DMS53 (cell line): ENCODE results near the gene OSBP2.

Experiments
- DNase-seq: peaks from one replicate; lab custom pipeline; 2025; lab: John Stamatoyannopoulos, UW

The OSBP2 gene

DNA sequence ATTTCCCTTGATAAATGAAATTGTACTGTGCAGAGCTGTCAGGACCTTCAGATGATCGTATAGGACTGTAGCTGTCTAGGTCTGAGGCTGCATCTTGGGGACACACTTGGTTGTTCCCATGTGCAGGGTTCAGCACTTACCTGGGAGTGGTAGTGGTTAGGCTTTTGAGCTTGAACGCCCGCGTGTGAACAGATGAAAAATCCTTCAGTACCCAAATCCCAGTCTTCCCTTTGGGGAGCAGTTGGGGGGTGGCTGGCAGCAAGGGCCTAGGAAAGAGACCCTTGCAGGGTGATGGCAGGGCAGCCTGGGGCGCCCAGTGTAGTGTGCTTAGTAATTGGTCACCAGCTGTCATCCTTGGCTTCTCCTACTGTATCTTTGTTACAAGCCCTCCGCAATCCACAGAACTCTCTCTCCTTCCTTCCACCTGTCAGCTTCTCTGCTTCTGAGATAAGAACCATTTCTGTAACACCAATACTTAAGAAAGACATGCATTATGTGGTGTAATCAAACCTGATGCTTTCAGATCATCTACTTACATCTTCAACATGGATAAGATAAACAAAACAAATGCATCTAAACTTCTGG, 209.3 kb downstream of the OSBP2 start:
- DNase-seq, result no peak

DNA sequence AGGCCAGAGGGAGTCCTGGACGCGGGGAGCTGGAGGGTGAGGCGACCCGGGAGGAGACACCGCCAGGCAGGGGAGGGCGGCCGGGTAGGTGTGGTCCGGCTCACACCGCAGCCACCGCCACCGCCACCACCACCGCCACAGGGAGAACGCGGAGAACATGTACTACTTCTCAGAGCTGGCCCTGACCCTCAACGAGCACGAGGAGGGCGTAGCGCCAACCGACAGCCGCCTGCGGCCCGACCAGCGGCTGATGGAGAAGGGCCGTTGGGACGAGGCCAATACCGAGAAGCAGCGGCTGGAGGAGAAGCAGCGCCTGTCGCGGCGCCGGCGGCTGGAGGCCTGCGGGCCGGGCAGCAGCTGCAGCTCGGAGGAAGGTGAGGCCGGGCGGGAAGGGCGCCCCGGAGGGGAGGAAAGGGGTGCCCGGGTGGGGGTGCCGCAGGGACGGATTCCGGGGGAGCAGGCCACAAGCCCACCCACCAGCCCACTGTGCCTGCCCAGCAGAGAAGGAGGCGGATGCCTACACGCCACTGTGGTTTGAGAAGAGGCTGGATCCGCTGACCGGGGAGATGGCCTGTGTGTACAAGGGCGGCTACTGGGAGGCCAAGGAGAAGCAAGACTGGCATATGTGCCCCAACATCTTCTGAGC, 211.1 kb downstream of the OSBP2 start:
- DNase-seq, result no peak

DNA sequence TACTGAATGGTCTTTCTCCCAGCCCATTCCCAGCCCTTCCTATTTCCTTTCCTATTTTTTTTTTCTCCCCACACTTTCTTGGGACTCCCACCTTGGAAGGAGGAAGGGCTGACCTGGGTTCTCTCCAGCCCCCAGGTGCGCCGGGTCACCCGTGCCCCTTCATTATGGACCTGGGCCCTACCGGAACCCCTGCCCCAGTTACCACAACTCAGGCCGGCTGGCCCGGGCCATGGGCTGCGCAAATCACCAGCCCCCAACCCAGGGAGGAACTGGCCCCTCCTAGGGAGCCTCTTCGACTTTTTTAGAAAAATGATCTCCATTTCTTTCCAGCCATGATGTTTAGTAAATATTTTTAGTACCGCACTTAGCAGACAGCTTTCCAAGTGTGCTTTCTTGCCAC, 211.7 kb downstream of the OSBP2 start:
- no peak for DNase-seq

DNA sequence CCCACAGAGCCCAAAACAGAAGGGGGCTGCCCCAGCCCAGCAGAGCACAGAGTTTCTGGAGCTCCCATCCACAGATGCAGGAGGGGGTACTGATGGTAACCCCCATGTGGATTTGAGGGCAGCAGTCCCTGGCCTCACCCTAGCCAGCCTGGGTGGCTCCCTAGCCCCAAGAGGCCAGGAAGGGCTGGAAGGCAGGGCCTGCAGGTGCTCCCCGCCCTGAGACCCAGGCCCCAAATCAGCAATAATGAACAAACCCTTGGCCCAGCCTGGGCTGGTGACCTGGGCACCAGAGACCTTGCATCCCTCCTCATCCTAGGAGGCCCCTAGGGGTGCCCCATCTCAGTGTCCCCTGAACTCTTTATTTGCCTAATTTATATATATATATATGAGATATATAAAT, 212.3 kb downstream of the OSBP2 start:
- DNase-seq, result no peak

DNA sequence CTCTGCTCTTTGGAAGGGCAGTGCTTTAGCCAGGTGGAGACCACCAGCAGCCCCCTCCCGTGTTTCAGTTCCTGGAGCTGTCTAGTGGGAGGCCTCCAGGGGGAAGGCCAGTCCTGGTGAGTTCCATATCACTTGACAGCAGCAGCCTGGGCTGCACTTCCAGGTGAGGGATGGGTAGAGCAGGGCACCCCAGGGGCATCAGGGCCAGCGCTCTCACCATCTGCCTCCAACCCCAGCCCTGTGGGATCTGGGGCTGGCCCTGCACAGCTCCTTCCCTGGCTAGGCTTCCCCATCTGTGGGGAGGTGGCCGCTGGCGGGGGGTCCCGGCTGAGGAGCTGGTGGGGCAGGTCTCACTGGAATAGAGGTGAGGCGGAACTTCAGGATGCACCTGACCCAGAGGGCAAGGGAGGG, 213.4 kb downstream of the OSBP2 start:
- DNase-seq, result no peak

DNA sequence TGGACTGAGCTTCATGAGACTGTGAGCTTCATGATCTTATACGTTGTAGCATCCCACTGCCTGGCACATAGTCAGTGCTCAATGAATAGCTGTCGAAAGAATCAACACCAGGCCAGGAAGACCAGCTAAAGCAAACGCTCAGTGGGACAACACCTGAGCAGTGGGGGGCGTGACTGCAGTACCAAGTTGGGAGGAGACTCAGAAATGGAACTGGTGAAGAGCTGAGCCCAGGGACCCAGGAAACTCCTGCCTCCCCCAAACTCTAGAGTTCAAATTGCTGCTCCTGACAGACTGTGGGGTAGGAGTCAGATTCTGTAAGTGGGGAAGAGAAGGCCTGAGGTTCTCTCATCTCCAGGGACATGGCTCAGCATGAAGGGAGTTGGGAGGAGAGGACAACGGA, 214.6 kb downstream of the OSBP2 start:
- DNase-seq, result no peak

DNA sequence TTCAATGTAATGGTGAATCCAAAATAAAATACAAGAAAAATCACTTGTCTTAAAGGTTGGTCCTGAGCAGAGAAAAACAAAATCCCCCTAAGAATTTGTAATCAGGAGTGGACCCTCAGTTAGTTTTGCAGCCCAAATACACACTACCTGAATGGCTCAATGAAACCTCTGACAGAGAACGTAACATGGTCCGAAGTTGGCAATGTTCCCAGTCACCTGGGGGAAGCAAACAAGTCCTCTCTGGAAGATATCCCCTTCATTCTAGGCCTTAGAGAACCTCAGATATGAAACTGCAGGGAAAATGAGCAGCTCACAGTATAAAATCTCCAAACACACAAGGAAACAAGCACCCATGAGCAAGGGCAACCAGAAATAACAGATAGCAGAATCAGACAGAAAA, 215.7 kb downstream of the OSBP2 start:
- no peak for DNase-seq

DNA sequence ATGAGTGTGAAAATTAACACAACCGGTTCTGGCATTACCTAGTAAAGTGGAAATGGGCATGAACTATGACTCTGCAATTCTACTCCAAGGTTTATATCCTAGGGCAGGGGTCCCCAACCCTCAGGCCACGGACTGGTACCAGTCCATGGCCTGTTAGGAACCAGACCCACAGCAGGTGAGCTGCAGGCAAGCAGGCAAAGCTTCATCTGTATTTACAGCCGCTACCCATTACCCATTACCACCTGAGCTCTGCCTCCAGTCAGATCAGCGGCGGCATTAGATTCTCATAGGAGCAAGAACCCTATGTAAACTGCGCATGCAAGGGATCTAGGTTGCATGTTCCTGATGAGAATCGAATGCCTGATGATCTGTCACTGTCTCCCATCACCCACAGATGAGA, 224.1 kb downstream of the OSBP2 start:
- DNase-seq, result no peak

DNA sequence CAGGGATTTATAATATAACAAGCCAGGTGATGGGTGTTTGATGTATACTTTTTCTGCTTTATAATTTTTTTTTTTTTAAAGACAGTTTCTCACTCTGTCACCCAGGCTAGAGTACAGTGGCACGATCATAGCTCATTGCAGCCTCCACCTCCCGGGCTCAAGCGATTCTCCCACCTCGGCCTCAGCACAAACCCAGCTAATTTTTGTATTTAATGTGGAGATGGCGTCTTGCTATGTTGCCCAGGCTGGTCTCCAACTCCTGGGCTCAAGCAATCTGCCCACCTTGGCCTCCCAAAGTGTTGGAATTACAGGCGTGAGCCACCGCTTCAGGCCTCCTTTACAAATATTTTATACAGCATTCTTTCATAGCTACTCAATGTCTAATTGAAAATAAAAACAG, 225.3 kb downstream of the OSBP2 start:
- no peak for DNase-seq

DNA sequence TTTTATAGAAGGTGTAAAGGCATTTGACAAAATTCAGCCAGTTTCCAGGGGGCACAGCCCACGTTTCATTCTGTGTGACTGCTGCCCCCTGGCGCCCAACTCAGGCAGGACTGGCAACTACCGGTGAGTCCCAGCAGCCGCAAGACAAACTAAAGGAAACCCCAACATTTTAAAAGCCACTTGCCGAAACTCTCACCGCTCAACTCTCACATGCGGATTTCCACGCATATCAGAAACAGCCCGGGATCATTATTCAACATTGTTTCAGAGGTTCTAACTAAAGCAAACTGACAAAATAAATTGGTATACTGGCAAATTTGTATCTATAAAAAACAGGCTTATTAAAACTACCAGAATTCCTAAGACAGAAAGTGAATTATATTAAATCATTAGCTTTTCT, 225.7 kb downstream of the OSBP2 start:
- peak; percentile 53 for DNase-seq

DNA sequence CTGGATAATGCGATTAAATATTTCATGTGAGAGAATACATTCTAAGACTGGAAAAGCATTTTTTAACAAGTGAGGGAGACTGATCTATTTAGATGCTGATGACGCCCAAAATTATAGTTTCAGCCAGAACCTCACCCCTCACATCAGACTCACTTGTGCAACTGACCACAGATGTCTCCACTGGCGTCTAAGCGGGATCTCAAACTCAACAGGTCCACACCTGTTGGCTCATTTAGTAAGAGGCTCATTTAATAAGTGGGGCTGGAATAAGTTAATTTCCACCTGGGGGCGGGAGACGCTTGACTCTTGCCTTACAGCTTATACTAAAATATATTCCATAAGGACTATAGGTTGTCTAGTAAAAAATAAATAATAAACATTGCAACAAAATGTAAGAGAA, 226.4 kb downstream of the OSBP2 start:
- peak; percentile 21 for DNase-seq

DNA sequence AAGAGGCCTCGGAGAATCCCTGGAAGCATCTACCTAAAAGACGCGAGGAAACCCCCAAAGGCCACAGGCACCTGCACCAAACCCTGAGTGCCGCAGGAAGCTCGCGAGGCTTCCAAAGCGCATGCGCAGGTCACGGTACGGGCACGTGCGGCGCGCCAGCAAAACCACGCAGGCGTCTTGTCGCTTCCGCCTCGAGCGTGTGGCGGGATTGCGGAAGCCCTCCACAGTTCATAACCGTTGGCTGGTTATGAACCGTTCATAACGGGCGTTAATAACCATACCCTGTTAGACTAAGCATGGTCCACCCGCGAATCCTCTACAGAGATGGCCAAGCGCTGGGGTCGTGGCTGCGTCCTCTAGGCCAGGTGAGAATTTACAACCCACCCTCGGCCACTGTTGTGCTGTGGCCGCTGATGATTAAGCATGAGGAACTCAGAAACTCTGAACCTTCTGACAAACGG, 227.5 kb downstream of the OSBP2 start:
- DNase-seq, result peak; percentile 86

DNA sequence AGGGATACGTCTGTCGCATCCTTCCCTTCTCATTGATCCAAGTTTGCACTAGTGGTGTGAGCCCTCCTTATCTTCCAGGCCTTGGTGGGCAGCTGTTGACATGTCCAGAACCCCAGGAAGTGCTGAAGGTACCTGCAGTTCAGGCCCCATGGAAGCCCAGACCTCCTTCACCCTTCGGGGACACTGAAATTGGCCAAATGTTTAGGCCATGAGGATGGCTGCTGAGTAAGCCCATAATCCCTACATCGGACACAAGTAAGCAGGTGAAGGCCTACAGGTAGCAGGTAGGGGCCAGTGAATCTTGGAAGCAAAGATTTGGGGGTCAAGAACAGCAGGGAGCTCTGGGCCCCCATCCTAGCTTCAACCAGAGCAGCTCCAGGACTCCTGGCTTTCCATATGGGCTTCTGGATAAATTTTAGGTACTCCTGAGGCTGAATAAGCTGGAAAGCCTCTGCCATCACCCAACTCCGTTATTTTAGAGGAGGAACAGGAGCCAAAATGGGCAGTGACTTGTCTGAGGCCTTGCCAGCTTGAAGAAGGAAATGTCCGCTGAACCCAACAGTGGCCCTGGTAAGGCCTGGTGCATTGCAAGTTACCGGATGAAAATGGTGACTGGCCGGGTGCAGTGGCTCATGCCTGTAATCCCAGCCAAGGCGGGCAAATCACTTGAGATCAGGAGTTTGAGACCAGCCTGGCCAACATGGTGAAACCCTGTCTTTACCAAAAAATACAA, 228.7 kb downstream of the OSBP2 start:
- no peak for DNase-seq

DNA sequence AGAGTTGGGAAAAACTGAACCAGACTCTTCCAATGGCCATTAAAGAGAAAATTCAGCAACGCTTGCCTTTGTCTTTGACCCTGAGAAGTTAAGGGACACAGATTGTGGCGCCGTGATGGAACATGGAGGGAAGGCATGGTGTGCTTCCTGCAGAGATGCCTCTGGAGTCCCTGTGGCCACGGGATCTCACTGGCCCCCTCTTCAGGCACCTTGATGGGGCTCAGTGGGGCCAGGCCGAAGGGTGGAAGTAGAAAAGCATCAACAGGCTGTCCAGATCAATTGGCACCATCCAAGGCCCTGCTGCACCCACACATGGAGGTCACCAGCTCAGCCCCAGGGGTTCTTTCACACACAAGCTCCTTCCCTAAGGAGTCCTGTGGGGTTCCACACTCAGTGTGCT, 231.0 kb downstream of the OSBP2 start:
- no peak for DNase-seq

DNA sequence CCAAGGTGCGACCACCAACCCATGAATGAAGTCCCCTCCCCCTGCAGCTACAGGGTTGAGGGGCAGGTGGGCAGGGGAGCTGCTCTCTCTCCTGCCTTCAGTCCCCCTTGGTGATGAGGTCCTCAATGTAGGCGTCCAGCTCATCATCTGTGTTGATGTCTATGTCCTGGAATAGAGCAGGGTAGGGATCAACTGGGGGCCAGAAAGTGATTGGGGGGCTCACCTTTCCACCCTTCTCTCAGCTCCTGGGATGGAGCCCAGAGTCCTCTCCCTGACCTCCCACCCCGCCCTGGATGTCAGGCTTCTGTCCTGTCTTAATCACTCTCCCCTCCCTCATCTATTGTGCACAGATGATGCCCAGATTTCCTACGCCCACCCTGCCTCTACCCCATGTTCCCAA, 232.0 kb downstream of the OSBP2 start:
- DNase-seq, result no peak

DNA sequence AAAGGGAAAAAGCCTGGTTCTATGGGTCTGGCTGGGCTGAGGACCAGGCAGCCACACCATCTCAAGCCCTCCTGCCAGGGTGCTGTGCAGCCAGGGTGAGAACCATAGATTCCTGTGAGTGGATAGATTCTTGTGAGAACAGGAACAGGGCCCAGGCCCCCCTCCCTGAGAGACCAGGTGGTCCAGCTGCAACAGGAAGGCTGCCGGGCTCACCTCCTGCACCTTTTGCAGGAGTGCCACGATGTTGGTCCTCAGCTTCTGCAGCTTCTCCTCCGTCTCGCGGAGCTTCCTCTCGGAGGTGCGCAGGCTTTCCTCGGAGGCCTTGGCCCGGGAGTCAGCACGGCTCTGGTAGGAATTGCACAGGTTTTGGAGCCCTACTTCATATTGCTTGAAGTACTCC, 233.1 kb downstream of the OSBP2 start:
- no peak for DNase-seq

DNA sequence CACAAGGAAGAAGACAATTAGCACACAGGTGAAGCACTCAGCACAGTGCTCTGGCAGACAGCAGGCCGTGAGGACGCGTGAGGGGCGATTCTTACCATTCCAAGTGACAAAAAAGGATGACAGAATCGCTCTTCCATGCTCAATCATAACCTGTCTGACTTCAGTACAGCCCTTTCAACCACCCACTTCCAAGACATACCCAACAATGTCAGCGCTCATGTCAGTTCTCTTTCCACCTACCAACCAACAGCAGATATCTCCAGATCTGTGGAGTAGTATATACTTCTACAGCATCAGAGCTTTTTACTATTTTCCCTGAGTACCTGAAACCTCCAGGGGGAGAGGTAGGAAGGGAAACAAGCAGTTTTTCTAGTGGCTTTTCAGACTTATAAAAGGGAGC, 233.7 kb downstream of the OSBP2 start:
- no peak for DNase-seq

DNA sequence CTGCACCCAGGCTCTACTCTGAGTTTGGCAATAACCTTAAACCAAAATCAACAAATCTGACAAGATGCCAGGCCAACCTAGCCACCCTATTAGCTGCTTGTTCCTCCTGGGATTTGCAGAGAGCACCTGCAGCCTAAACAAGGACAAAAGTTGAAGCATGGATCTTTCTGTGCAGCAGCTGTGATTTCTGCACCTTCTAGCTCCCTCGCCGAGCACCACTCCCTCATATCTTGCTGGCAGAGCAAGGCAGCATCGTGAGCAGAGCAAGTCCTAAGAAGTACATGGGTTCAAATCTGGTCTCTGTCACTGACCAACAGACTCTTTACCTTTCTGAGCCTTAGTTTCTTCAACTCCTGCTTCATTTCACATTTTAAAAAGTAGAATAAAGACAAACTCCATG, 235.6 kb downstream of the OSBP2 start:
- DNase-seq, result no peak

DNA sequence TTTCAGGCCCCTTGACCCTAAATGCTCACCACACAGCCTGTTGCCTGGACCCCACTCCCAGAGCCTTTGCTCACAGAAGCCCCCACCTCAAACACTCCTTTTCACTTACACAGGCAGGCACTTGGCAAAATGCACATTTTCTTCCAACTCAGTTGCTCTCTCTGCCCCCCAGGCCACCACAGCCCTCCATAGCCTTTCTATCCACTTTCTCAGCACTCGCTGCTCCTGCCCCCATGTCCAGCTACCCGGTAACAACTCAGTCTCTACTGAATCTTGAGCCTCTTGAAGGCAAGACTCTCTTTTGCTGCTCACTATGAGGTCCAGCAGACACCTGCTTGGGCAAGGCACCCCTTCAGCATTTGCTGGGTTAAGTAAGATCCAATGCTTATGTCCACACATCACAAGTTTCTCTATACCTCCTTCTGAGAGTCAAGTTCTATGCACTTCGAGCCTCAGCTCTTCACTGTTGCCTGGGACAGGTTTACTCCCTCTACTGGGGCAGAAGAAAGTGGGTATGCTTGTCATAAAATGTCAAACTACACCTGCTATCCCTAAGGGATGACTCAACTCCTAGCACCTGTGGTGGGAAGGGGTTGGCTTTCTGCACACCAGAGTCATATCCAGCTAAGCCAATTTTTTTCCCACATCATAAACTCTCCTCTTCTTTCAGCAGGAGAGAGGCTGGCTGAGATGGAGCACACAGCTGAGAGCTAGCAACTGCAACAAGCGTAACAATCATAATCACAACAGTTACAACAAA, 237.0 kb downstream of the OSBP2 start:
- no peak for DNase-seq

DNA sequence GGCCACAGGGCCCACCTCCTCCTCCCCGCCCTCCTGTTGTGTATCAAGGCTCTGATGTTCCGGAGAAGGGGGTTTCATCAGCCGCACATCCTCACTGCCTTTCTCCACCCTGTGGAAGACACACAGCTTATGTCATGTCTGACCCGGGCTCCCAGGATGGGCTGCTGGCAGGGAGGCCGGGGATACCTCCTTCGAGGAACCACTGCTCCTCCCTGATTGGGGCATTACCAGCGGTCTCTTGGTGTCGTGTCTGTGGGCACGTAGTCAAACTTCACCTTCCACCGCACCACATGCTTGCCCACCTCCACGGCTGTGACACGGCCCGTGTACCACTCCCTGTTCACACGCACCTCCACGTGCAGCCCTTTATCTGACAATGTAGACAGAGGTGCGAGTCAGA, 238.0 kb downstream of the OSBP2 start:
- no peak for DNase-seq

DNA sequence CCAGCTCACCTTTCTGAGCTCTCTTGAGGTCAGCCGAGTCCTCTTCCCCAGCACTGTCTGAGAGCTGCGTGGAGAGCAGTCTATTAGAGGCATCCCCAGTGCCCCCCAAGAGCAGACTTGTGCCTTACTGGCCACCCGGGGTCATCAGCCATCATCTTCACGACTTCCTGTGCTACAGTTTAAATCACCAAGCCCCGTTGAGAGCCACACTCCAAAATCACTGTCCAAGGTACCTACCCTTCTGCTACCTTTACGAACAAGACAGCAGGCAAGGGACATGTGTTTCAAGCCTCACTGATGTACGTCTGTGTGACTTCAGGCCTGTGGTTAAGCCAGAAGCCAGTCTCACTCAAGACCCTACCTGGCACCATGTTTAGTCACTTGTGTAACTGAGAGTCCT, 238.8 kb downstream of the OSBP2 start:
- no peak for DNase-seq

DNA sequence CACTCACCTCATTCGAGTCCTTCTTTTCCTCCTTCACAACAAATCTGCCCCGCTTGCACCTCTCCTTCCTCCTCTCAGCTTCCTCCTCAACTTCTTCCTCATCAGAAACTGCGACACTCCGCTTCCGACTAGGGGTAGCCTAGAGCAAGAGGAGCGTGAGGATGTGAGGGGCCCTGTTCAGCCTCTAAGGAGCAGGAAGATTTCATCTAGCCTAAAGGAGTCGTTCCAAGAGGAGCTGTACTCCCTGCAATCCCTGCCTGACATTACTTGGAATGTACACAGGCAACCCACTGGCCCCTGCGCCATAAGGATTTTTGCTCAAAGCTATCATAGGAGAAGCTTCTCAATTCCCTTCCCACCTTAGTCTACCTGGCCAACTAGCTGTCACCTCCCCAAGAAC, 239.4 kb downstream of the OSBP2 start:
- DNase-seq, result no peak
